GM12892 (cell line): Measurements from ENCODE around the gene RIN1.

ENCODE experiments used
- DNase-seq: peaks from one replicate; pipeline ENCODE4 v3.0.0; 2011; ENCODE audit not compliant: insufficient read length
- FAIRE-seq: peaks from 2 replicates; lab custom pipeline; 2011; peaks lifted over from hg19 to GRCh38; lab: Jason Lieb, UNC
- POLR2A ChIP-seq: IDR thresholded peaks from 2 replicates; pipeline ENCODE4 v1.6.1; 2011; ENCODE audit warnings: low read depth, low read length, control low read depth
- POLR2AphosphoS5 ChIP-seq: IDR thresholded peaks from 2 replicates; pipeline ENCODE4 v1.6.1; 2011; ENCODE audit warnings: low read depth, low read length, control low read depth
- TAF1 ChIP-seq: IDR thresholded peaks from 2 replicates; pipeline ENCODE4 v1.6.1; 2011; ENCODE audit warnings: low read depth, mild to moderate bottlenecking, control low read depth, low read length, borderline replicate concordance

RIN1 gene

DNA sequence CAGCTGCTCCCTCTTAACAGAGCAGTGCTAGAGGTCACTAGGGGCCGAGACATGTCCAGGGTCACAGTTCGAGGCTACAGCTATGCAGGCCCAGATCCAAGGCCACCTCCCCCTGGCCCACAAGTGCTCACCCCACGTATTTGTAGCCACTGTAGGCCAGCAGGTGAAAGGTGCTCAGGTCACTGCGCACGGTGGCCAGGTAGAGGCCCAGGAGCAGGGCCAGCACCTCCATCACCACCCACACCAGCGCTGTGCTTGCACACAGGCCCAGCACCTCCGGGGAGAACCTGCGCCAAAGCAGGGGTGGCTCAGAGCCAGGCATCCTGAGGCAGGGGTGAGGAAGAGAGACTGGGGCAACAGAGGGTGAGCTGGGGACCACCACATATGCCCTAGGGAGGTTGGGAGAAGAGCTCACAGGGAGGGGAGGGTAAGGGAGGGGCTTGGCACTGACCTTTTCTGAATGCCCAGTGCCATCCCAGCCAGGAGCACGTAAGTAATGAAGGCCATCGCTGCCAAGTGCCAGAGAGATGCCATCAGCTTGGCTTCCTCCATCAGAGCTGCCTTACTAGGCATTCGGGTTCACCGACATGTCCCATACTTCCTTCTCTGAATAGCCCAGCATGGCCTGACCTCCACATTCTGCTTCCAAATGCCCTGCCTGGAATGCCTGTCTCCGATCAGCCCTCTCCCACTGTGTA, 50.8 kb downstream of the RIN1 start:
- DNase-seq: no peak
- no peak for FAIRE-seq
- TF ChIP-seq TAF1 (no peak), POLR2AphosphoS5 (no peak), POLR2A (no peak)

DNA sequence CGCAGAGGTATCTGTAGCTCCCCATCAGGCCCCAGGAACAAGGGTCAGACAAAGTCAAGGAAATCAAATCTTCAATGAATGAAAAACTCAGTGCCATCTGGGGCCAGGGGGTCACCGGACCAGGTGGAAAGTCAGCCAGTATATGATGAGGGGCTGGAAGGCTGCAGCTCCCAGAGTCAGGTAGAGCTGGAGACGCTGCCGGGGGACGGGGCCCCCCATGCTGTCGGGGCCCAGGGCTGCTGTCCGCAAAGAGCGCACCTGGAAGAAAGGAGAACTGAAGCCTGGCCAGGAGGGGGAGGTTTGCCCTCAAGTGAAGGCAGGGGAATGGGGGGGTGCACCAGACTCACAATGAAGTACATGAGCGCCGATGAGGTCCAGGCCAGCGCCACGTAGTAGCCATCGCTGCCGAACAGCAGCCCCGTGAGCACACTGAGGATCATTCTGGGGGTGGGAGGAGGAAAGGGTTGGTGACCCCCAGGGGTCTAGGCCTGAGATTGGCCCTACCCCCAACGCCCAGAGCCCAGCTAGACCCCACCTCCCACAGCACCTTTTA, 51.6 kb downstream of the RIN1 start:
- no peak for FAIRE-seq
- TF ChIP-seq TAF1 (no peak), POLR2A (no peak), POLR2AphosphoS5 (no peak)

DNA sequence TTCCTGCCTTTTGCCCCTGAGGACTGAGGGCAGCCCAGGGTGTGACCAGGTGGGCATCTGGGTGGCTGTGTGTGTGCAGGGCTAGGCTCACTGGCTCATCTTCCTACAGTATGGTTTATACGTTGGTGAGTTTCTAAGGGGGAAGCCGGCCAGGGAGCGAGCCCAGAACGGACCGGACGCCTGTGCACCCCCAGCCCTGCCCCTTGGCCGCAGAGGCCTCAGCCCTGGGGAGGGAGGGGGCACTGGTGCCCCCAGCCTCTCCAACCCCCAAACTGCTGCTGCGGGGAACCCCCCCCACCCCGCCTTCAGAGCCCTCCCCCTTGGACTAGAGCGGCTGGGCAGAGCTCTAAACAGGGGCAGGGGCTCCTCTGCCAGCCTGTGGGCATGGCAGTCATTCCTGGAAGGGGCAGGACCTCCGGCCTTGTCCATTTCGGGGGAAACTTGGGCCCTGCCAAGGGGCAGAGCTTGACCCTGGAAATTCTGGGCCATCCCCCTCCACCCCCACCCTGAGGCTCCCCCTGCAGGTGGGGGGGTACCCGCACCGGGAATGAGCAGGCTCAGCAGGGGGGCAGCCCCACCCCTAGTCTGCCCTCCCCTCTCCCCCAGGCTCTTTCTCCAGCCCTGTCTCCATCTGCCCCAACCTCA, 52.7 kb downstream of the RIN1 start:
- TF ChIP-seq TAF1 (no peak), POLR2A (no peak)
- FAIRE-seq (no peak), DNase-seq (no peak)

More for the DNA sequence above, 51.6 kb downstream of the RIN1 start:
- no peak for DNase-seq

DNA sequence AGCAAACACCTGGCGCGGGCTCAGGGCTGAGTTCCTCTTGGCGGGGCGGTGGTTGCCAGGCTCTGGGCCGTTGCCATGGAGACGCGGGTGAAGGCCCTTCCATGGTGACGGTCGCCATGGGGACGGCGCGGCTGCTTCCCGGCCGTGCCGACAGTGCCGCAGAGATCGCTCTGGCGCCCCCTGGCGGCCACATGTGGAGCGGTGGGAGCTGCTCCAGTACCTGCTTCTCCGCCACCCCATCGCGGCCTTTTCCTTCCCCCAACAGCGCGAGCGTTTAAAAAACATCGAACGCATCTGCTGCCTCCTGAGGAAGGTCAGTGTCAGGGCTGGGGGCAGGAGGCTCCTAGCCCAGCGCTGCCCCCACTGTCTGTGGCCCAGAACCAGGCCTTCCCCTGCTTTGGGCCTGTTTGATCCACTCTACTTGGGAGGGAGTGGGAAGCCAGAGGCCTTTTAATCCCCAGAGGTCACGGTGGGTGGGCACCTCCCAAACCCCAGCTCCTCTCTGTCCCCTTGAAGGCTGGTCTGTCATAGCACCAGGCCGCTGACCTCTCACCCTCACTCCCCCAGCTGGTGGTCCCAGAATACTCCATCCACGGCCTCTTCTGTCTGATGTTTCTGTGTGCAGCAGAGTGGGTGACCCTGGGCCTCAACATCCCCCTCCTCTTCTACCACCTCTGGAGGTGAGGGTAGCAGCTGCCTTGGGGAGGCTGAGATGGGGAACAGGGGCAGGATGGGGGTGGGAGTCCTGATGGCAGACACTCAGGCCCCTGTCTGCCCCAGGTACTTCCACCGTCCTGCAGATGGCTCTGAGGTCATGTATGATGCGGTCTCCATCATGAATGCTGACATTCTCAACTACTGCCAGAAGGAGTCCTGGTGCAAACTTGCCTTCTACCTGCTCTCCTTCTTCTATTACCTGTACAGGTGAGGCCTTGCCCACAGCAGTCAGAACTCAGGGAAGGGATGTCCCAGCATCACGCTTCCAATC, 53.5 kb downstream of the RIN1 start:
- DNase-seq (peak; percentile 100), FAIRE-seq (peak; percentile 100)
- no peak for TF ChIP-seq POLR2AphosphoS5
- TF ChIP-seq POLR2A: peak; percentile 42; the same call in 1 of the 2 replicates
